Measurements from ENCODE around the gene HEY2. TPM values are rescaled to one million over a fixed set of nuclear protein-coding genes. Genes with fewer than 3 reads are reported as not detected.
"Not testable (repeated sequence)": the region's sequence is repeated elsewhere in the genome, so short reads cannot be mapped to it uniquely, and the experiment has no call there.

HEY2 gene
- total RNA-seq, 1 donor from 2014 or later, result 2.1 TPM

DNA sequence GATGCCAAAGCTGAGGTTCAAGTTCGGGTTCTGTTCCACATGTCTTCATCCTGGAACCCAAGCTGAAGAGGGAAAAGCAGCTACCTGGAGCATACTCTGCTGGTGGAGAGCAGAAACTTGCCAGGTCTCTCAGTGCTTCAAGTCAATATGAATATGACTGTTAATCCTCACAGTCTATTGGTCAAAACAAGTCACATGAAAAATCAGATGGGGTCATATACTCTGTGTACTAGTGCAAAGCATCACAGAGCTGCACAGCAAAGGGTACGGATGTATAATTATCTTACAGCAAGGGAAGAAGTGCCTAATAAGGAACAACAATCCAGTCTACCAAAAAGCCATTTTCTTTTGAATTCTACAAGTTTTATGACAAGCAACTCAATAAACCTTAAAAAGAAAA, 53.0 kb downstream of the HEY2 start:
- Mint-ChIP-seq H3K9me3 (ENCODE audit: unreplicated experiment) (no peaks in the 10 kb centered on the region), H3K27ac (ENCODE audit: unreplicated experiment) (no peak overlapping the region), H3K36me3 (ENCODE audit: unreplicated experiment) (no peaks in the 10 kb centered on the region), H3K4me1 (ENCODE audit: low read depth, unreplicated experiment) (peaks cover 5% of the 10 kb centered on the region), H3K4me3 (ENCODE audit: unreplicated experiment) (no peak overlapping the region), H3K27me3 (ENCODE audit: unreplicated experiment) (peaks cover 2% of the 10 kb centered on the region)
- TF ChIP-seq, protein P1, sequence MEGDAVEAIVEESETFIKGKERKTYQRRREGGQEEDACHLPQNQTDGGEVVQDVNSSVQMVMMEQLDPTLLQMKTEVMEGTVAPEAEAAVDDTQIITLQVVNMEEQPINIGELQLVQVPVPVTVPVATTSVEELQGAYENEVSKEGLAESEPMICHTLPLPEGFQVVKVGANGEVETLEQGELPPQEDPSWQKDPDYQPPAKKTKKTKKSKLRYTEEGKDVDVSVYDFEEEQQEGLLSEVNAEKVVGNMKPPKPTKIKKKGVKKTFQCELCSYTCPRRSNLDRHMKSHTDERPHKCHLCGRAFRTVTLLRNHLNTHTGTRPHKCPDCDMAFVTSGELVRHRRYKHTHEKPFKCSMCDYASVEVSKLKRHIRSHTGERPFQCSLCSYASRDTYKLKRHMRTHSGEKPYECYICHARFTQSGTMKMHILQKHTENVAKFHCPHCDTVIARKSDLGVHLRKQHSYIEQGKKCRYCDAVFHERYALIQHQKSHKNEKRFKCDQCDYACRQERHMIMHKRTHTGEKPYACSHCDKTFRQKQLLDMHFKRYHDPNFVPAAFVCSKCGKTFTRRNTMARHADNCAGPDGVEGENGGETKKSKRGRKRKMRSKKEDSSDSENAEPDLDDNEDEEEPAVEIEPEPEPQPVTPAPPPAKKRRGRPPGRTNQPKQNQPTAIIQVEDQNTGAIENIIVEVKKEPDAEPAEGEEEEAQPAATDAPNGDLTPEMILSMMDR (IDR thresholded peaks at IDR 0.05; ENCODE audit: partially characterized antibody, unreplicated experiment), result no peak
- no peak for DNase-seq

DNA sequence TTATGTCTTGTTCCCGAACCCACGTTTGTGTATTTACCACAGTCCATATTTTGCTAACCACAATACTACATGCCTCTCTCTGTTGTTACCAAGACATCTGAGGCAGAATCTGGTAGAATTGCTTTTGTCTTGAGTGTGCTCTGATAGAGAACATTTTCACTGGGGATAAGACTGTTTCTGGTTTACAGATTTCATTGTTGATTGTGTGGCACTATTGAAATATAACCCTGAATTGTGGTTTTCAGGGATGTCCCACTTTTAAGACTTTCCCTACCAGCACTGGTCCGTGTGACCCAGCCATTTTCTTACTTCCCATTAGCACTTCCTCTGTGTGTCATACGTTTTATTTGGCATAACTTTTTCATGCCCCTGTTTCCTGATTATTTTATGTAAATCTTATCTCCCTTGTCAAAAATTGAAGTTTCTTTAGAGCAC, 53.5 kb downstream of the HEY2 start:
- TF ChIP-seq, protein P1 (IDR thresholded peaks at IDR 0.05; ENCODE audit: partially characterized antibody, unreplicated experiment), result no peak
- no peak for DNase-seq
- Mint-ChIP-seq H3K9me3 (ENCODE audit: unreplicated experiment) (no peaks in the 10 kb centered on the region), H3K4me3 (ENCODE audit: unreplicated experiment) (no peak overlapping the region), H3K36me3 (ENCODE audit: unreplicated experiment) (no peaks in the 10 kb centered on the region), H3K4me1 (ENCODE audit: low read depth, unreplicated experiment) (peaks cover 2% of the 10 kb centered on the region), H3K27ac (ENCODE audit: unreplicated experiment) (no peak overlapping the region), H3K27me3 (ENCODE audit: unreplicated experiment) (no peaks in the 10 kb centered on the region)

DNA sequence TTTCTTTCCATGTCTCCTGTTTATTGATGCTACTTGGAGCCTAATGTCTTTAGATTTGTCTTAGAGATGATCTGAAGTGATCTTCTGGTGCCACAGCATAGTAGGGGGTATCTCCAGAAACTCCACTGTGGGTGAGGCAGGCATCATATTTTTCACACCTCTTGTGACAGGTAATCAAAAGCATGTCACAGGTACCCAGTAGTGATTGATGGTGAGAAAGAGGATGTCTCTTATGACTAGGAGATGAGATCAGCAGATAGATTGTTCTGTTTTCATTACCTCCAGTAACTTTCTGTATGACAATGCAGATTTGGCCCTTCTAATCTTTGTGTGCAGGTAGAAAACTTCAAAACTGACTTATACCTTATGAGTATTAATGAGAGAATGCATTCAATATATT, 54.8 kb downstream of the HEY2 start:
- no peaks in the 10 kb centered on the region for H3K4me1 Mint-ChIP-seq (ENCODE audit: low read depth, unreplicated experiment)

DNA sequence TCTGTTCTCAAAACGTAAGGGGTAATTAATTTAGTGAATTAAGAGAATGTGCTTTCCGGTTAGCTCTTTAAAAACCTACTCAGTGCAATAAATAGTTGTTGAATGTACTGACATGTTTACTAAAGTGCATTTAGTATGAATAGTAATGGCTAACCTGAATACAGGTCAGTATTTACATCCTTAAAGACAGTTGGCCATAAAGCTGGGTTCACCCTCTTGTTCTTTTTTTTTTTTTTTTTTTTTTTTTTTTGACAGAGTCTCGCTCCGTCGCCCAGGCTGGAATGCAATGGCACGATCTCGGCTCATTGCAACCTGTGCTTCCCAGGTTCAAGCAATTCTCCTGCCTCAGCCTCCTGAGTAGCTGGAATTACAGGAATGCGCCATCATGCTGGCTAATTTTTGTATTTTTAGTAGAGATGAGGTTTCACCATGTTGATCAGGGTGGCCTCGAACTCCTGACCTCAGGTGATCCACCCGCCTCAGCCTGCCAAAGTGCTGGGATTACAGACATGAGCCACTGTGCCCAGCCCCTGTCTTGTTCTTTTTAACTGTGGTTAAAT, 55.5 kb downstream of the HEY2 start:
- DNase-seq; H3K9me3 Mint-ChIP-seq (ENCODE audit: unreplicated experiment); H3K27me3 Mint-ChIP-seq (ENCODE audit: unreplicated experiment): not testable (repeated sequence)

More for the DNA sequence above, 54.8 kb downstream of the HEY2 start:
- no peak for DNase-seq
- Mint-ChIP-seq H3K36me3 (ENCODE audit: unreplicated experiment) (no peaks in the 10 kb centered on the region), H3K27me3 (ENCODE audit: unreplicated experiment) (no peaks in the 10 kb centered on the region), H3K4me3 (ENCODE audit: unreplicated experiment) (no peak overlapping the region), H3K9me3 (ENCODE audit: unreplicated experiment) (no peaks in the 10 kb centered on the region), H3K27ac (ENCODE audit: unreplicated experiment) (no peak overlapping the region)
- TF ChIP-seq, protein P1 (IDR thresholded peaks at IDR 0.05; ENCODE audit: partially characterized antibody, unreplicated experiment), result no peak

DNA sequence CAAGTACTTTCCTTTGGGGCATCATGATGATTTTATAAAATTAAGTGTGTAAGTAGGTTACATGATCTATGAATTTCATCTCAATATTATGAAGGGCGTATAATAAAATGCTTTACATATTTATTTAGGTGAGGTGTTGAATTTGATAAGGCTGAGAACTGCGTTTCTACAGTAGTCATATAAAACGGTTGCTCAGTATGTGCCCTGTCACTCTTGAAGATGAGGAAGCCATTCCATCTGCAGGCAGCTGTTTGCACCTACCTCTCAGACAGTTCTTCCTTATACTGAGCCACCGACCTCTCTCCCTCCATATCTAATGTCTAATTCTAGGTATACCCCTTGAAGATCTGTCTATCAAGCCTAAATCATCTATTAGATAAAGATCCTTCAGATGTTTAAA, 57.4 kb downstream of the HEY2 start:
- TF ChIP-seq, protein P1 (IDR thresholded peaks at IDR 0.05; ENCODE audit: partially characterized antibody, unreplicated experiment), result no peak
- Mint-ChIP-seq H3K4me1 (ENCODE audit: low read depth, unreplicated experiment) (peaks cover 4% of the 10 kb centered on the region), H3K27ac (ENCODE audit: unreplicated experiment) (no peak overlapping the region), H3K36me3 (ENCODE audit: unreplicated experiment) (no peaks in the 10 kb centered on the region), H3K4me3 (ENCODE audit: unreplicated experiment) (no peak overlapping the region), H3K9me3 (ENCODE audit: unreplicated experiment) (no peaks in the 10 kb centered on the region), H3K27me3 (ENCODE audit: unreplicated experiment) (no peaks in the 10 kb centered on the region)
- DNase-seq, result no peak

More for the DNA sequence above, 55.5 kb downstream of the HEY2 start:
- not testable (repeated sequence) for H3K4me1 Mint-ChIP-seq (ENCODE audit: low read depth, unreplicated experiment); H3K27ac Mint-ChIP-seq (ENCODE audit: unreplicated experiment); H3K4me3 Mint-ChIP-seq (ENCODE audit: unreplicated experiment); H3K36me3 Mint-ChIP-seq (ENCODE audit: unreplicated experiment)
